Neural cell (in vitro differentiated cells): ENCODE data around the gene CASZ1.

Source experiments
- EP300 ChIP-seq: fragments of 450-650 bp; conservative IDR thresholded peaks from 2 replicates; pipeline ENCODE4 v1.6.1; 2014; ENCODE audit warnings: antibody characterized with exemption, mild to moderate bottlenecking, moderate library complexity; ENCODE audit not compliant: poor library complexity, severe bottlenecking
- EZH2 ChIP-seq: fragments of 200-600, 300-800 bp; shearing (Covaris generic), sonication (generic); IDR thresholded peaks from 2 replicates; pipeline ENCODE4 v1.6.1; 2014; ENCODE audit warnings: antibody characterized with exemption, low read length, borderline replicate concordance, mild to moderate bottlenecking; ENCODE audit not compliant: insufficient read depth, poor library complexity, severe bottlenecking
- MXI1 ChIP-seq: fragments of 450-650 bp; conservative IDR thresholded peaks from 2 replicates; pipeline ENCODE4 v1.6.1; 2014; ENCODE audit warnings: antibody characterized with exemption, mild to moderate bottlenecking; ENCODE audit not compliant: poor library complexity, severe bottlenecking
- POLR2AphosphoS5 ChIP-seq: IDR thresholded peaks from 2 replicates; pipeline ENCODE4 v1.6.1; 2012
- RAD21 ChIP-seq: fragments of 450-650 bp; conservative IDR thresholded peaks from 2 replicates; pipeline ENCODE4 v1.6.1; 2014; ENCODE audit warnings: antibody characterized with exemption, mild to moderate bottlenecking, moderate library complexity
- SMC3 ChIP-seq: fragments of 450-650 bp; conservative IDR thresholded peaks from 2 replicates; pipeline ENCODE4 v1.6.1; 2014; ENCODE audit warnings: antibody characterized with exemption, mild to moderate bottlenecking, moderate library complexity; ENCODE audit not compliant: poor library complexity
- TAF1 ChIP-seq: IDR thresholded peaks from 2 replicates; pipeline ENCODE4 v1.6.1; 2012; ENCODE audit warnings: low read depth
- TF ChIP-seq, protein P1 (sequence below): fragments of 450-650 bp; IDR thresholded peaks from 2 replicates; pipeline ENCODE4 v1.5.1; 2014; ENCODE audit warnings: antibody characterized with exemption, mild to moderate bottlenecking, moderate library complexity; ENCODE audit not compliant: poor library complexity, severe bottlenecking
- TF ChIP-seq, protein P2 (sequence below): IDR thresholded peaks from 2 replicates; pipeline ENCODE4 v1.6.1; 2012; ENCODE audit warnings: borderline replicate concordance

GRCh38 chr1:10623686-10624145 lies 172.7 kb downstream of the CASZ1 start:
- TF ChIP-seq, protein P1, sequence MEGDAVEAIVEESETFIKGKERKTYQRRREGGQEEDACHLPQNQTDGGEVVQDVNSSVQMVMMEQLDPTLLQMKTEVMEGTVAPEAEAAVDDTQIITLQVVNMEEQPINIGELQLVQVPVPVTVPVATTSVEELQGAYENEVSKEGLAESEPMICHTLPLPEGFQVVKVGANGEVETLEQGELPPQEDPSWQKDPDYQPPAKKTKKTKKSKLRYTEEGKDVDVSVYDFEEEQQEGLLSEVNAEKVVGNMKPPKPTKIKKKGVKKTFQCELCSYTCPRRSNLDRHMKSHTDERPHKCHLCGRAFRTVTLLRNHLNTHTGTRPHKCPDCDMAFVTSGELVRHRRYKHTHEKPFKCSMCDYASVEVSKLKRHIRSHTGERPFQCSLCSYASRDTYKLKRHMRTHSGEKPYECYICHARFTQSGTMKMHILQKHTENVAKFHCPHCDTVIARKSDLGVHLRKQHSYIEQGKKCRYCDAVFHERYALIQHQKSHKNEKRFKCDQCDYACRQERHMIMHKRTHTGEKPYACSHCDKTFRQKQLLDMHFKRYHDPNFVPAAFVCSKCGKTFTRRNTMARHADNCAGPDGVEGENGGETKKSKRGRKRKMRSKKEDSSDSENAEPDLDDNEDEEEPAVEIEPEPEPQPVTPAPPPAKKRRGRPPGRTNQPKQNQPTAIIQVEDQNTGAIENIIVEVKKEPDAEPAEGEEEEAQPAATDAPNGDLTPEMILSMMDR, result no peak
- TF ChIP-seq, protein P2, sequence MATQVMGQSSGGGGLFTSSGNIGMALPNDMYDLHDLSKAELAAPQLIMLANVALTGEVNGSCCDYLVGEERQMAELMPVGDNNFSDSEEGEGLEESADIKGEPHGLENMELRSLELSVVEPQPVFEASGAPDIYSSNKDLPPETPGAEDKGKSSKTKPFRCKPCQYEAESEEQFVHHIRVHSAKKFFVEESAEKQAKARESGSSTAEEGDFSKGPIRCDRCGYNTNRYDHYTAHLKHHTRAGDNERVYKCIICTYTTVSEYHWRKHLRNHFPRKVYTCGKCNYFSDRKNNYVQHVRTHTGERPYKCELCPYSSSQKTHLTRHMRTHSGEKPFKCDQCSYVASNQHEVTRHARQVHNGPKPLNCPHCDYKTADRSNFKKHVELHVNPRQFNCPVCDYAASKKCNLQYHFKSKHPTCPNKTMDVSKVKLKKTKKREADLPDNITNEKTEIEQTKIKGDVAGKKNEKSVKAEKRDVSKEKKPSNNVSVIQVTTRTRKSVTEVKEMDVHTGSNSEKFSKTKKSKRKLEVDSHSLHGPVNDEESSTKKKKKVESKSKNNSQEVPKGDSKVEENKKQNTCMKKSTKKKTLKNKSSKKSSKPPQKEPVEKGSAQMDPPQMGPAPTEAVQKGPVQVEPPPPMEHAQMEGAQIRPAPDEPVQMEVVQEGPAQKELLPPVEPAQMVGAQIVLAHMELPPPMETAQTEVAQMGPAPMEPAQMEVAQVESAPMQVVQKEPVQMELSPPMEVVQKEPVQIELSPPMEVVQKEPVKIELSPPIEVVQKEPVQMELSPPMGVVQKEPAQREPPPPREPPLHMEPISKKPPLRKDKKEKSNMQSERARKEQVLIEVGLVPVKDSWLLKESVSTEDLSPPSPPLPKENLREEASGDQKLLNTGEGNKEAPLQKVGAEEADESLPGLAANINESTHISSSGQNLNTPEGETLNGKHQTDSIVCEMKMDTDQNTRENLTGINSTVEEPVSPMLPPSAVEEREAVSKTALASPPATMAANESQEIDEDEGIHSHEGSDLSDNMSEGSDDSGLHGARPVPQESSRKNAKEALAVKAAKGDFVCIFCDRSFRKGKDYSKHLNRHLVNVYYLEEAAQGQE, result no peak
- TF ChIP-seq RAD21, result no peak
- no peak for TF ChIP-seq EZH2
- TF ChIP-seq EP300, result no peak
- no peak for TF ChIP-seq POLR2AphosphoS5
- TF ChIP-seq TAF1, result no peak
- no peak for TF ChIP-seq MXI1
- TF ChIP-seq SMC3, result no peak
